ENCODE data around the gene PIWIL1.

PIWIL1 gene

DNA sequence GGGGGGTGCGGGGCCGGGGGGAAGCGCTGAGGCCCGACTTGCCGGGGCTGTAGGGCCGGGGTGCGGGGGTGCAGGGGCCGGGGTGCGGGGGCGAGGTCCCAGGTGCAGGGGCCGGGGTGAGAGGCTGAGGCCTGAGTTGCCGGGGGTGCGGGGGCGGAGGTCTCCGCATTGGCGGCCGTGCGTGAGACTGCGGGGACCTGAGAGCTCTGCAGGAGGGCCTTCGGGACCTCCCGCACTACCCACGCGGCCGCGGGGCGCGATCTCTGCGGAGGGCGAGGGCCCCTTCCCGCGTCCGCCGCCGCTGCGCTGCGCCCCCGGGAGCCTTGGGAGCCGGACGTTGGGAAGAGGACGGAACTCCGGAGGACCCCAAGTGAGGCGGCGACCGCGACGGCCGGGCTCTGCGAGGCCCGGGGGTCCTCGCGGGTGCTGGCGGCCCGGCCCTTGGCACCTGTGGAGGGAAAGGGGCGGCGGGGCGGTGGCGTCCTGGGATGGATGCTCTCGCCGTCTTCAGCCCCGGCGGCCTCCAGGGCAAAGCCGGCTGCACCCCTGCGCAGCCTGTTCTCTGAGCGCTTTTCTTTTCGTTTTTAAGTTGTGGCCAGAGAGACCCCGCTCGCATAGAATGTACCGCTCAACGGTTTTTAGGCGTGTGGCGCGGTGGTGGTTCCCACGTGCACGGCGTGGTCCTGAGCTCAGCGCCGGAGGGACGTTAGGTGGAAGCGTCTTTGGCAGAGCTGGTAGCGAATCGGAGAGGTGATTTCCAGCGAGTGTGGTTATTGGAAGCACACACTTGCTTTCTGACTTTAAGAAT, 1.3 kb downstream of the PIWIL1 start:
- no peak for DNase-seq

DNA sequence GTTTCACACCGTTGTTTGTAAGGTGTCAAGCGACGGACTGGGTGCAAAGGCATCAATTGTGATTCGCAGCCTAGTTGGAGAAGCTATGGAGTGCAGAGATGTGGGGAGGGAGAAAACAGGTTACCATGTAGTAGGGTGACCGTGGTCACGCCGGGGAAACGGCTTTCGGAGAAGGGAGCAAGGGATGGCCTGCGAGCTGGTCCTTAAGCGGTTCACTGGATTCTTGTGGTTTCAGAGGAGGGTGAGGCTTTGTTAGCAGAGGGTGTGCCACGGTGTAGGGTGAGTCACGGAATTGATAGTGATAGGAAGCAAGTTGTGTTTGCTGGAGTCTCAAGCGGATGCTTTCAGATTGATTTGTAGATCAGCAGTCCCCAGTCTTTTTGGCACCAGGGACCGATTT, 2.3 kb downstream of the PIWIL1 start:
- DNase-seq, result no peak

DNA sequence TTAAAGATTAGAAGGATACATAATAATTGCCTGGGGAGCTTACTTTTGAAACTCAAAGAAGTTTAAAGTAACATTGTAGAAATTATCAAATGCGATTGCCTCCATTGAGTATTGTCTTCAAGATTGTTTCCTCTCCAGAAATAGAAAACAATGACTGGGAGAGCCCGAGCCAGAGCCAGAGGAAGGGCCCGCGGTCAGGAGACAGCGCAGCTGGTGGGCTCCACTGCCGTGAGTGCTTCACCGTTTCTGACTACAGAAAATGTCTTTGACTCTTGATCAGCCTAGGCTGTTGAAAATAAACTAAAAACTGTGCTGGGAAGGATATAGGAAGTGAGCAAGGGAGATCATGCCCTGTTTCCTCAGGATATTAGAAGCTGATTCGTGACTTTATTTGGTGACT, 4.8 kb downstream of the PIWIL1 start:
- no peak for DNase-seq

DNA sequence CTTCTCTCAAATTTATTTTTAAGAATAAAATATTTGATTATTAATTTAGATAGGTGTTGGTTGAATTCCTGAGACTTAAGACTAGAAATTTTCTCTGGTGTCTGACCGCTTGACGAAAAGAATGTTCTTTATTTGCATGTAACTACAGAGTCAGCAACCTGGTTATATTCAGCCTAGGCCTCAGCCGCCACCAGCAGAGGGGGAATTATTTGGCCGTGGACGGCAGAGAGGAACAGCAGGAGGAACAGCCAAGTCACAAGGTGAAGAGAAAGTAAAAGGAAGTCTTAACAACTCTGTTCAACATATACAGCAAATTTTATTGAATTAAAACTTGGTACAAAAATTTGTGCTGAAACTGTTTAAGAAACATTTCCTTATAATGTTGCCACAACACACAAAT, 5.2 kb downstream of the PIWIL1 start:
- DNase-seq, result no peak

DNA sequence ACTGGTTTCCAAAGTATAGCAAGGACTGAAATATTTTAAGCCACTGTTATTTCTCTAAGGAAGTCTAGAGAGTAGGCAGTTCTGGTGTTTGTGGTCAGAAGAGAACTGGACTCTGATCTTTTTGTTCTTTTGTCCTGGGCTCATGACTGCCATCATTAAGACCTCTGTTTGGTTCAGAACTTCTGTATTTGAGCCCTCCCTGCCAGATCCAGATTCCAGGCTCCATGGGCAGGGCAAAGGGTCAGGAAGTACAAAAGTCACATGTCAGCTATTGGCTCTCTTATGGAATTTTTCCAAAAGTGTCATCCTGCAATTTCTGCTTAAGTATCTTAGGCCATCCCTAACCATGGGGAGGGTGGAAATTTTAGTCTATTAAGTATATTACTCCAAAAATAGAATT, 6.8 kb downstream of the PIWIL1 start:
- DNase-seq, result no peak

DNA sequence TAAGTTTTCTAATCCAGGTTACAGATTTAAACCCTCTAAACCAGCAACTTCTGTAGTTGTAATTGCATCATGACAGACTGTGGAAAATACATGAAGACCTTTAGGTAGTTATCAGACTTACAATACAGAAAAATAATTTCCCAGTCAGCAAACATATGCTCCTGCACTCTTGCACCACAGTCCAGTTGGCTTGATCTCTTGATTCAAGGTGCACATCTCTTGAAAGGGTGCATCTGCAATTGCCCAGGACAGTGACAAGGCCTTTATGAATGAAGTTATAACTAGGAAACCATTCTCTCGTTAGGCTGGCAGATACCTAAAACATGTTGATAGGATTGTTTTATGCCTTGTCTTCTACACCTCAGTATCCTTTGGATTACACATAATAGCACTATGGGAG, 7.6 kb downstream of the PIWIL1 start:
- no peak for DNase-seq

DNA sequence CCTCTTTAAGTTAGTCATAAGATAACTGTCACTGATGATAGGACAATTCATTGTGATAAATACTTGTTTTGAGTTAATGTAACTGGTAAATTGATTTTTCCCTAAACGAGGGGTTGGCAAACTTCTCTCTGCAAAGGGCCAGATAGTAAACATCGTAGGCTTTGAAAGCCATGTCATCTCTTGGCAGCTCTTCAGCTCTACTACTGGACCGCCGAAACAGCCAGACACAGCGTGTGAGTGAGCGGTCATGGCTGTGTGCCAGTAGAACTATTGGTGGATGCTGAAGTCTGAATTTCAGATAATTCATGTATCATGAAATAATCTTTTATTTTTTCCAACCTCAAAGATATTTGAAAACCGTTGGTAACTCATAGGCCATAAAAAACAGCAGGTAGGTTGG, 9.9 kb downstream of the PIWIL1 start:
- DNase-seq, result no peak

DNA sequence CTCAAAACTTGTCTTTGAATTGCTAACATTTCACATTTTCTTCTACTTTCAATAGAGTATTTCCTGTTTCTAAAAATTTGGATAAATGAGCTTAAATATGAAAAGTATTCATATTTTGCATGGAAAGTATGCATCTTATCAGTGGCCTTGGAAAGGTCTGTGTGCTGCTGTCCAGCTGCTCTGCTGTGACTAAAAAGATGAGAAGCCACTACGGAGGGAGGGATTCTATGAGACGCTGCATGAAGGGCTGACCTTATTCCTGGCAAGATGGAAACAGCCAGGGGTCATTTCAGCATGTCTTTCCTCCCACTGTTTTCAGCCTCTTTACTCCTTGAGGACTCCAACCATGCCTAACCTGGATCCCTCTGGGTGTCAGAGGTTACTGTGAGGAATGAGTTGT, 13.0 kb downstream of the PIWIL1 start:
- DNase-seq, result no peak

DNA sequence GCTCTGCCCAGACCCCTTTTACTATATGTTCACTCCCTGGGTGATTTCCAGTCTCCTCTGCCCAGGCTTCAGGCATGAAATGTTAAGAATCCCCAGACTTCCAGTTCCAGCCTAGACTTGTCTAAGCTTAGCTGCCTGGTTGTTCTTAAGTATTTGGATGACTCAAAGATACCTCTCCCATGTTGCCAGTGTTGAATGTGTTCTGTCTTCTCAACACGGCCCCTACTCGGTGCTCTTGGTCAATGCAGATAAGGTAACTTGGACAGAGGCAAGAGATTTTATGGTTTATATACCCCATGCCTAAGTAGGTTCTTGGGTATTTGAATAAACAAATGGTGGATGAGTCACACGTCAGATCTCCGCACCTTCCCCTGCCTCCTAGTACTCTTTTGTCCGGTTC, 13.6 kb downstream of the PIWIL1 start:
- DNase-seq, result no peak

DNA sequence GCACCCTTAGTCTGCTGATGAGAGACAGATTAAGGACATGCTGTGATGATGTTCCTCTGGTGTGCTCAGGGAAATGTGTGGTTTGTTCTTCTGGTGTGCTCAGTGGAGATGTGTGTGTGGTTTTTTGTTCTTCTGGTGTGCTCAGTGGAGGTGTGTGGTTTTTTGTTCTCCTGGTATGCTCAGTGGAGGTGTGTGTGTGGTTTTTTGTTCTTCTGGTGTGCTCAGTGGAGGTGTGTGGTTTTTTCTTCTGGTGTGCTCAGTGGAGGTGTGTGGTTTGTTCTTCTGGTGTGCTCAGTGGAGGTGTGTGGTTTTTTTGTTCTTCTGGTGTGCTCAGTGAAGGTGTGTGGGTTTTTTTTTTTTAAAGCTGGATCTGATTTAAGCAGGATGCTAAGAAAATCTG, 15.4 kb downstream of the PIWIL1 start:
- no peak for DNase-seq

DNA sequence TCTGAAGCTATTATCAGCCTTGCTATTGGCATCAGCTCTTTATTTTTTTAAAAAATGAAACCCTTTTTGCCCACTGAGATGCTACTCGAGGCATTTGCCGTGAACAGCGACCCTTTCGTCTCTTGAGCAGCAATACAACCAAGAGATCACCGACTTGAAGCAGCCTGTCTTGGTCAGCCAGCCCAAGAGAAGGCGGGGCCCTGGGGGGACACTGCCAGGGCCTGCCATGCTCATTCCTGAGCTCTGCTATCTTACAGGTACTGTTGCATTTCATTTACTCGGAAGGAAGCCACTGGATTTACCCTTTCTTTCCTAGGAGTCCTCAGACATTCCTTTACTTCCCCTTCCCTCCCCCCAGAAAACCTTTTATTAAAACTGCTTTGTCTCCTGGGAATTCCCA, 16.7 kb downstream of the PIWIL1 start:
- DNase-seq, result no peak

DNA sequence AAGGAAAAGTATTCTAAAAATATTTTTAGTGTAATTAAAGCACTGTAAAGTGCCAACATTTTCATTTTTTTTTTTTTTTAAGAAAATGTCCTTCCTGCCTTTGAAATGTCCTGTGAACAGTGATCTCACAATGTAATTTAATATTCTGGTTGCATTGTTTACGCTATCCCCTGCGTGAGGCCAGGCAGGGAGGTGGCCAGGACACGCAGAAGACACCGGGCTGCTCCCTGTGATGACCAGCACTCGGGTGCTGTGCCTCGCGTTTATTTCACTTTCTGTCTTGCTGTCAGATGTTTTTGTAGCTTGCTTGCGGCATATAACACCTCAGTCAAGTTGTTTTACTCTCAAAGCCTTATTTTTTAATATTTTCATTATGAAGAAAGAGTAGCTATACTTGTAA, 18.5 kb downstream of the PIWIL1 start:
- no peak for DNase-seq

DNA sequence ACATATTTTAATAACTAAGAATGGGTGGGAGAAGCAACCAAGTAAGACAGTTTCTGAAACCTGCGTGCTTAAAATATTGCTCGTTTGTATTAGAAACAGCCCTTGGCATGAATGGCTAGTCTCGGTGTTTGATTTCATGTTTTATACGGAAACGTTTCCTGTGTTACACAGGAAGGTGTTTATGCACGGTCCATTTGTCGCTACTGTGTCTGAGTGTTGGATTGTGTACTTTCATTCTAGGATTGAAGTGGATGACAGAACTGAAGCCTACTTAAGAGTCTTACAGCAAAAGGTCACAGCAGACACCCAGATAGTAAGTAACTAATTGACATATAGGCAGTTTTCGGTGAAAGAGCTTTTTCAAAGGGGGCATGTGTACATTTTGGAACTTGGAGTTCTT, 19.6 kb downstream of the PIWIL1 start:
- DNase-seq, result no peak

DNA sequence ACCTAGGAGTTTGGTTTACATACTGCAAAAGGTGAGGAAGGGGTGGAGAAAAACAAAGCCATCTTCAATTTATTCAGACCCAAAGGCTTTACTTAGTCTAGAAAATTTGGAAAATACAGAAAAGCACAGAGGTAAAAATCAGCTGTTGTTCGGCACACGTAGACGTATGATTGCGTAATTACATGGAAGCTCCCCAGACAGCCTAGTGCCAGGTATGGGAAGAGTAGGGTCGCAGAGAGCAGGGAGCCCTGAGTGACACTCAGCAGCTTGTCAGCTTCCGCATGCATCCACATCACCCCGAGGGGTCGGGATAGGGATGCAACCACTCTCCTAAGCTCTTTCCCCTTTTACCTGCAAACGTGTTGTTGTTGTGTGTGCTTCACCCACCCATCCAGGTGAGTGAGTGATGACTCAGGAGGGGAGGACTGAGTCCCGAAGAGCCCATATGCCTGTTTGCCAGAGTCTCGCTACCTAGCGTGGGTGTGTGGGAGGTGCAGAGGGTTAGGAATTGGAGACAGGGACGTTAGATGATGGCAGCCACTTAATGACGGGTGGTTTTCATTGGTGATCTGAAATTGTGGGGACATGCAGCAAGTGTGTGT, 20.1 kb downstream of the PIWIL1 start:
- DNase-seq, result no peak

DNA sequence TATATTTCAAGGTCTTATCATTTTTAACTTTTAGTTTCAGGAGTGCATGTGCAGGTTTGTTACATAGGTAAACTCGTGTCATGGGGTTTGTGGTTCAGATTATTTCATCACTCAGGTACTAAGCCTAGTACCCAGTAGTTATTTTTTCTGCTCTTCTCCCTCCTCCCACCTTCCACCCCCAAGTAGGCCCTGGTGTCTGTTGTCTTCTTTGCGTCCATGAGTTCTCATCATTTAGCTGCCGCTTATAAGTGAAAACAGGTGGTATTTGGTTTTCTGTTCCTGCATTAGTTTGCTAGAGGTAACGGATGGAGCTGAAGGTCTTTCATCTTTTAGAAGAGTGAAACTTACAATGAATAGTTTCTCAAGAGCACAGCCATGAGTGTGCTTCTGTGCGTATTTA, 24.4 kb downstream of the PIWIL1 start:
- DNase-seq, result no peak

DNA sequence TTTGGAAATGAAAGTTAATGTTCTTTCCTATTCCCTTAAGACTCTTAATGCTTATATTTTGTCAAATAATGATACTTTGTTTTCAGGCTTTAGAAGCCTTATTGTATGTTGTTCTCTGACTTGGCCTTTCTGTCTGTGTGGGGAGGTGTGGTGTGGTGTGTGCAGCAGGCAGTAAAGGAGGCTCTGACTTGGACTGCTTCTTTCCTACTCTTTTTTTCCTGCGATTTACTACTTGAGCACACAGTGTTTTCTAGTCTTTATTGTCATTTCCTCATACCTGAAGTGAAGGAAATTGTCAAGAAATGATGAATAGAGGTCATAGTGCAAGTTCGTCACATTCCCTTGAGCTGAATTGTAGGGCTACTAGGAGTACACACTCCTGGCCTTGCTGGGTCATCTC, 26.9 kb downstream of the PIWIL1 start:
- DNase-seq, result no peak

DNA sequence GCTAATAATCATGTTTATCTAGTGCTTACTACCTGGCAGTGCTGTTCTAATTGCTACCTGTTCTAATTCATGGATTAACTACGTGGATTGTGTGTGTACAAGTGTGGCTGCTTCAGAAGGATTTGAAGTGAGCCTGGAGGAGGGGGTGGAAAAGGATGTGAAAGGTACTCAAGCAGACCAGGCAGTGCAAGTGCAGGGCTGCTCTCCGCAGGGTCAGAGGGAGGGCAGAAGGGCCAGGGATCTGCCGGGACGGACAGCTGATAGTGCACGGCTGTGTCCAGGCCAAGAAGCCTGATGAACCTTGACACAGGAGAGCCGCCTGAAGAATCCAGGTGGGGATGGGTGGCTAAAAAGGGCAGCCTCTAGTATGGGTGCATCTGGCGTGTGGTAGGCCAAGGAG, 28.5 kb downstream of the PIWIL1 start:
- no peak for DNase-seq

DNA sequence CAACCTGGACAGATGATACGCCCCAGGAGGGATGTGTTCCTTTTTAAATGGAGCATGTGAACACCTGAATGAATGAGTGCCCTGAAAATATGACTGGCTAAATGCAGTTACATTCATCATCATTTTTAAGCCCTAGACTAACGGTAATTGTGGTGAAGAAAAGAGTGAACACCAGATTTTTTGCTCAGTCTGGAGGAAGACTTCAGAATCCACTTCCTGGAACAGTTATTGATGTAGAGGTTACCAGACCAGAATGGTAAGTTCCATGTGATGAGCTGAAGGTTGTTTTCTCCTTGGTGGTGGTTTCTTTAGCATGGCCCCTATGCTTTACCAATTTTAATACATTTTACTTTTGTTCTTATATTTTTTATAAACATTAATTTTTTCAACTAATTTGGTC, 29.3 kb downstream of the PIWIL1 start:
- no peak for DNase-seq

DNA sequence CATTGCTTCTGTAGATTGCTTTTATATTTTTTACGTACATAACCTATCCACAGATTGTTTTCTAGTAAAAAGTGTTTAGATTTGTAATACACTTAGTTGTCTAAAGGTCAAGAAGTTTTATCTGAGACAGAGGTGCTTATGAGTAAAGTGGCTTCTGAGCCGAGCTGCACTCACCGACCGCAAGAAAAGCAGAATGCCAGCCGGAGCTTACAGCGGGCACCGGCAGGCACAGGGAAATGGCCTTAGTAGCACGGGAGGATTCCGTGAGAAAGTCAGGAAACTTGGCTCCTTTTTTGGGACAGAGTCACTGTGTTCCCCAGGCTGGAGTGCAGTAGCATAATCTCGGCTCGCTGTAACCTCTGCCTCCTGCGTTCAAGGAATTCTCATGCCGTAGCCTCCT, 29.8 kb downstream of the PIWIL1 start:
- DNase-seq, result no peak

DNA sequence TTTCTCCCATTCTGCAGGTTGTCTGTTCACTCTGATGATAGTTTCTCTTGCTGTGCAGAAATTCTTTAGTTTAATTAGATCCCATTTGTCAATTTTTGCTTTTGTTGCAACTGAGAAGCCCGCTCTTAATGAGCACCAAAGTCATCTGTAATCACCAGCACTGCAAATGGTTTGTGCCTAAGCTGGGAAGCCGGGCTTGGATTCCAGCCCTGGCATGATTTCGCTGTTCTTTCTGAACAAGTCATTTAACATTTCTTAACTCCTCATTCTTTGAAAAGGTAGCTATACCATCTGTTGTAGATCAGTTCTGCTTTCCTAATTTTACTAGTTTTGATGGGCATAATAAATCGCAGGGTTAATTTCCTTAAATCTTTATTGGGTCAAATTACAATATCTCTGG, 32.1 kb downstream of the PIWIL1 start:
- no peak for DNase-seq

DNA sequence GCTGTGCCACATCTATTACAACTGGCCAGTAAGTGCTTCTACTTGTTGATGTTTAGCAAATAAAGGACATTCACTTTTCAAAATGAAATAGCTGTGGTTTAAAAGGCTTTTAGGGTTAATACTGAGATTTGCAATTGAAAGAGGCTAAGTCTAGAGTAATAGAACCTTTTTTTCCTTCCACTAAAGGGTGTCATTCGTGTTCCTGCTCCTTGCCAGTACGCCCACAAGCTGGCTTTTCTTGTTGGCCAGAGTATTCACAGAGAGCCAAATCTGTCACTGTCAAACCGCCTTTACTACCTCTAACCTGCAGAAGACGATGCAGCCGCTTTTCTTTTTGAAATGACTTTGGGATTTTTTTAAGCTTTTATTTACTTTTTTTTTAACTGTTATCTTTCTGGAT, 33.6 kb downstream of the PIWIL1 start:
- no peak for DNase-seq

DNA sequence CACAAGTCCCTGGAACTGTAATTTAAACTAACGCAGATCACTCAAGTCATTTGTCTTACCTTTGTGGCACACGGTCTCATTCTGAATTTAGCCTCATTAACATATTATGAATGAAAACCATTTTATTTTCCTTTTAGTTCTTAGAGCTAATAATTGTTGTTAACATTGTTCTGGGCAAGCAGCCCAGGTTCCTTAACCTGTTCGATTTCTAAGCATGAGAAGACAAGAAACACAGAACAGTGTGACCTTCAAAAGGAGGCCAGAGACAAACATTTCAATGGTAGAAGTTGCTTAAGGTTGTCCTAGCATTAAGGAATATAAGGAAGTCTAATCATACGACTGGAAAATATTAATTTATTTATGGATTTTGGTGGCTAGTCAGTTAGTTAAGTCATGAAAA, 35.2 kb downstream of the PIWIL1 start:
- no peak for DNase-seq

DNA sequence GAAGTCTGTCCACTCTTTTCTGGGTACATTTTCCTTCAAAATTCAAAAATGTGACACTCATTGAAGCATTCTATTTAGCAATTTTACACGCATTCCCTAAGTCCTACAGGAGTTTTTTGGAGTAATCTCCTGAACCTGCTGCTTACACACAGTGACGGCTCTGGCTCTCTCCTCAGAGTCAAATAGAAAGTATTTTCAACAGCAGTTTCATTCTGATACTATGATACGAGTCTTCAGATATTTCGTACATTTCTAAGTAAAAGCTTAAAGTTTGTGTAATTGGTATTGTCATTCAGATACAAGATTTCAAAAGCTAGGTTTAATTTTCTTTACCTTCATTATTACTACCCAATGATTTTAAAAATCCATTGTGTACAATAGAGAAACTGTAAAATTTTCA, 36.4 kb downstream of the PIWIL1 start:
- DNase-seq, result no peak

DNA sequence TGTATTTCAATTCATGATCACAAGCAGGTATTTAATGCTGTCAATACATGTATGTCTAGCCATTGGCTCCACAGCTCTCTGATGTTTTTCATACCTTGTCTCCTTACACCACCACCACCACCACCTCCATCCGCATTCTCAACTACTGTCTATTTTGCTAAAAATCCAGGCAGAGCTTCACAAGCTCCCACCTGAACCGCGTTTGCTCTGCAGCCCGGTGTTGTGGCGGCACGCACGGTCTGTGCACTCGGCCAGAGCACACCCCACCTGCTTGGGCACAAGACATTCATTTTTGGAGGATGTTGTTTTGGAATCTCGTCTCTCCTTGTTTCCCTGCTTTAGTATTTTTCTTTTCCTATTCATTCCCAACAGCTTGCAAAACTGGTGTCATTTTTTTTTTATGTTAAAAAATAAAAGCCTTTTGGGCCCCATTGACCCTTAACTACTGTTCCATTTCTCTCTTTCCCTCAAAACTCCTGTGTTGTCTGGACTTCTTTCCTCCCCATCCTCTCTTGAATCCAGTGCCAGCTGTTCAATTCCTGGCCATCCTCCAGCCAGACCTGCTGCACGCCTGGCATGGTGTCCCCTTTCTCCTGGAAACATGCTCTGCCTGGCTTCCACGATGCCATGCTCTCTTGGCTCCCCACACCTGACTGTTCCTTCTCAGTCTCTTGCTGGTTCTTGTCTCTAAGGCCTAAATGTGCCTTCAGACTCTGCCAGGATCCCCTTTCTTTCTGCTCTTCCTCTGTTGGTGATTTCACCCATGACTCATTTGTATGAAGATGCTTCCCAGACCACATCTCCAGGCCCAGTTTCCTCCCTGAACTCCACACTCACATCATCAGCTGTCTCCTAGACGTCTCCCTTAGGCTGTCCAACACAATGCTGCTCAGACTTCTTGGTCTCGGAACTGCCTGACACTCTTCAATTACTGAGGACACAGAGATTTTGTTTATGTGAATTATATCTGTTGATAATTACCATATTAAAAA, 37.9 kb downstream of the PIWIL1 start:
- DNase-seq, result no peak

Data from NCI-H1694 treated with DMSO at 0.1 percent for 48 hours (cell line).